B cell (primary cell): ENCODE results near the gene KCNC1. TPM values are rescaled to one million over a fixed set of nuclear protein-coding genes. Genes with fewer than 3 reads are reported as not detected.

Source experiments
- ATAC-seq: fragments of 200-7000 bp; cut with Tn5 transposase; one replicate; pipeline ENCODE4 v1.10.0; 2021; ENCODE audit warnings: low read depth, mild to moderate bottlenecking, moderate number of reproducible peaks, moderate library complexity
- CTCF ChIA-PET: fragments of 350-600 bp; sonication (Branson Sonifier 250); formaldehyde crosslinking; loops from one replicate; lab custom pipeline; 2021; ENCODE audit warnings: antibody characterized with exemption, inconsistent platforms; lab: Charles Lee
- POLR2A ChIA-PET: fragments of 350-600 bp; sonication (Branson Sonifier 250); formaldehyde crosslinking; loops from one replicate; lab custom pipeline; 2021; ENCODE audit warnings: antibody characterized with exemption; lab: Charles Lee
- DNase-seq: peaks from one replicate; pipeline ENCODE4 v3.0.0; 2013
- H2AFZ ChIP-seq: 2 replicates; pipeline ENCODE4 v1.6.1; 2012; ENCODE audit warnings: mild to moderate bottlenecking, low read depth, low read length; ENCODE audit not compliant: insufficient read depth, poor library complexity, severe bottlenecking
- H3K27ac ChIP-seq, 2 donors: 1 replicate in 1 of 2; 2 replicates in 1 of 2; pipeline ENCODE4 v1.5.1; 2012 to 2013; ENCODE audit warnings: low read length in 2 of 2, mild to moderate bottlenecking in 2 of 2, moderate library complexity in 1 of 2
- H3K27me3 ChIP-seq, 4 experiments: fragments of 200-600 bp in 1 of 4; sonication (generic) in 1 of 4; replicated peaks in 1 of 4; 1 replicate in 2 of 4; 2 replicates in 2 of 4; pipeline versions ENCODE4 v1.6.1 to v1.7.0; 2013 to 2016; ENCODE audit warnings: low read length in 3 of 4, mild to moderate bottlenecking in 2 of 4, mixed read lengths in 1 of 4, moderate library complexity in 1 of 4; ENCODE audit not compliant: insufficient read depth in 4 of 4, control insufficient read depth in 3 of 4; ENCODE audit errors: control extremely low read depth in 1 of 4
- H3K36me3 ChIP-seq, 2 experiments: replicated peaks in 1 of 2; 1 replicate in 1 of 2; 2 replicates in 1 of 2; pipeline versions ENCODE4 v1.6.1 to v1.7.1; 2013; ENCODE audit warnings: low read length in 1 of 2; ENCODE audit not compliant: insufficient read depth in 2 of 2, control insufficient read depth in 1 of 2; ENCODE audit errors: control extremely low read depth in 1 of 2, extremely low read depth in 1 of 2
- H3K4me1 ChIP-seq, 2 donors: fragments of 200-600 bp in 1 of 2; sonication (generic) in 1 of 2; 1 replicate in 1 of 2; 2 replicates in 1 of 2; pipeline versions ENCODE4 v1.5.1 to v1.6.1; 2013 to 2017; ENCODE audit warnings: low read length in 2 of 2; ENCODE audit not compliant: control insufficient read depth in 2 of 2, insufficient read depth in 2 of 2
- H3K4me2 ChIP-seq: replicated peaks from 2 replicates; pipeline ENCODE3; 2012; ENCODE audit warnings: mild to moderate bottlenecking, low read depth, low read length; ENCODE audit not compliant: poor library complexity, severe bottlenecking
- H3K4me3 ChIP-seq, 5 experiments: fragments of 200-600 bp in 1 of 5; sonication (generic) in 1 of 5; 1 replicate in 3 of 5; 2 replicates in 2 of 5; pipeline versions ENCODE4 v1.5.1 to v1.7.0; 2011 to 2016; ENCODE audit warnings: low read length in 4 of 5, mild to moderate bottlenecking in 4 of 5, low read depth in 2 of 5, control low read depth in 1 of 5, moderate library complexity in 1 of 5; ENCODE audit not compliant: insufficient read depth in 1 of 5; ENCODE audit errors: control extremely low read depth in 1 of 5, extremely low read depth in 1 of 5
- H3K79me2 ChIP-seq: fragments of 200-600 bp; sonication (generic); one replicate; pipeline ENCODE4 v1.6.0; 2016; ENCODE audit warnings: low read length; ENCODE audit not compliant: control insufficient read depth, insufficient read depth
- H3K9ac ChIP-seq: fragments of 200-600 bp; sonication (generic); 2 replicates; pipeline ENCODE4 v1.6.1; 2017; ENCODE audit warnings: mild to moderate bottlenecking, low read length, moderate library complexity
- H3K9me3 ChIP-seq, 3 donors: one replicate each; pipeline versions ENCODE4 v1.6.1 to v1.7.1; 2013; ENCODE audit warnings: low read length in 2 of 3; ENCODE audit not compliant: control insufficient read depth in 2 of 3, insufficient read depth in 1 of 3; ENCODE audit errors: control extremely low read depth in 1 of 3
- H4K20me1 ChIP-seq: 2 replicates; pipeline ENCODE4 v1.6.0; 2012; ENCODE audit warnings: mild to moderate bottlenecking, low read length; ENCODE audit not compliant: insufficient read depth, control insufficient read depth, poor library complexity, severe bottlenecking
- H3K27ac Mint-ChIP-seq: one replicate; pipeline ENCODE4 v1.8.0; 2021; ENCODE audit warnings: mixed read lengths
- H3K27me3 Mint-ChIP-seq: one replicate; pipeline ENCODE4 v1.8.0; 2021; ENCODE audit warnings: mixed read lengths
- H3K4me1 Mint-ChIP-seq: one replicate; pipeline ENCODE4 v1.8.0; 2021; ENCODE audit warnings: mixed read lengths
- H3K4me3 Mint-ChIP-seq: one replicate; pipeline ENCODE4 v1.8.0; 2021; ENCODE audit warnings: mixed read lengths
- H3K9me3 Mint-ChIP-seq: one replicate; pipeline ENCODE4 v1.8.0; 2022; ENCODE audit warnings: mixed read lengths; ENCODE audit not compliant: insufficient read depth
- EZH2 ChIP-seq: IDR thresholded peaks from 2 replicates; pipeline ENCODE4 v1.6.1; 2012; ENCODE audit warnings: borderline replicate concordance, low read depth, mild to moderate bottlenecking, moderate library complexity, low read length; ENCODE audit not compliant: insufficient read depth, poor library complexity, severe bottlenecking
- WGBS: methylation state at CpG from one replicate; pipeline ENCODE4 v1.1.5; 2013; ENCODE audit warnings: missing lambda C conversion rate; ENCODE audit not compliant: insufficient coverage; 5-methylcytosine and 5-hydroxymethylcytosine counted together
- intact Hi-C: fragments of 100-400 bp; cut with micrococcal nuclease; formaldehyde crosslinking; loops from one replicate; pipeline ENCODE4 v1.10.0; 2022
- polyA plus RNA-seq: library from polyadenylated mRNA; depleted of rRNA; stranded (reverse); fragments of >200 nt; gene quantifications from 2 replicates; pipeline ENCODE4 v1.2.3, GENCODE V29; 2012
- total RNA-seq, 2 donors: library from RNA; stranded (reverse); fragments of 120-200 nt in 1 of 2; gene quantifications; 1 replicate in 1 of 2; 2 replicates in 1 of 2; pipeline versions ENCODE4 v1.2.3 to v1.2.4, GENCODE V29; 2013 to 2022
- TF ChIP-seq, protein P1 (sequence below): fragments of 200-600 bp; IDR thresholded peaks from one replicate; pipeline ENCODE4 v1.8.0; 2022; ENCODE audit warnings: antibody characterized with exemption, mild to moderate bottlenecking

The KCNC1 gene
- total and polyA plus RNA-seq, 2 donors (not counting 1 experiment from before 2014, with no cell fraction given), result not detected

GRCh38 chr11:17771415-17771814 is 36.8 kb downstream of the KCNC1 start:
- Mint-ChIP-seq H3K27ac (no peak overlapping the region), H3K4me1 (no peaks in the 10 kb centered on the region), H3K4me3 (no peak overlapping the region), H3K9me3 (no peaks in the 10 kb centered on the region), H3K27me3 (no peaks in the 10 kb centered on the region)
- Histone ChIP-seq H3K79me2 (no peaks in the 10 kb centered on the region), H3K4me2 (no peak overlapping the region), H3K9me3 (peaks cover 0 to 4% (median 0%) of the 10 kb centered on the region in 3 donors), H3K9ac (no peak overlapping the region), H3K27me3 (no peaks in the 10 kb centered on the region), H3K4me1 (no peaks in the 10 kb centered on the region), H3K36me3 (no peaks in the 10 kb centered on the region), H4K20me1 (no peaks in the 10 kb centered on the region), H2AFZ (no peak overlapping the region), H3K27ac (no peak overlapping the region), H3K4me3 (no peak overlapping the region)
- ChIA-PET CTCF (no interaction called here), POLR2A (no interaction called here)
- intact Hi-C loops, result no loop called here
- ATAC-seq (no peak), DNase-seq (no peak)
- no peak for TF ChIP-seq EZH2
- TF ChIP-seq, protein P1, sequence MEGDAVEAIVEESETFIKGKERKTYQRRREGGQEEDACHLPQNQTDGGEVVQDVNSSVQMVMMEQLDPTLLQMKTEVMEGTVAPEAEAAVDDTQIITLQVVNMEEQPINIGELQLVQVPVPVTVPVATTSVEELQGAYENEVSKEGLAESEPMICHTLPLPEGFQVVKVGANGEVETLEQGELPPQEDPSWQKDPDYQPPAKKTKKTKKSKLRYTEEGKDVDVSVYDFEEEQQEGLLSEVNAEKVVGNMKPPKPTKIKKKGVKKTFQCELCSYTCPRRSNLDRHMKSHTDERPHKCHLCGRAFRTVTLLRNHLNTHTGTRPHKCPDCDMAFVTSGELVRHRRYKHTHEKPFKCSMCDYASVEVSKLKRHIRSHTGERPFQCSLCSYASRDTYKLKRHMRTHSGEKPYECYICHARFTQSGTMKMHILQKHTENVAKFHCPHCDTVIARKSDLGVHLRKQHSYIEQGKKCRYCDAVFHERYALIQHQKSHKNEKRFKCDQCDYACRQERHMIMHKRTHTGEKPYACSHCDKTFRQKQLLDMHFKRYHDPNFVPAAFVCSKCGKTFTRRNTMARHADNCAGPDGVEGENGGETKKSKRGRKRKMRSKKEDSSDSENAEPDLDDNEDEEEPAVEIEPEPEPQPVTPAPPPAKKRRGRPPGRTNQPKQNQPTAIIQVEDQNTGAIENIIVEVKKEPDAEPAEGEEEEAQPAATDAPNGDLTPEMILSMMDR, result no peak
- WGBS, result 87% methylated on average over 17 of the region's 17 CpGs

- no peaks in the 10 kb centered on the region for H3K27me3 Mint-ChIP-seq
- H3K9me3 Mint-ChIP-seq, result no peaks in the 10 kb centered on the region
- POLR2A ChIA-PET, result no interaction called here
- H3K9me3 ChIP-seq, result peaks cover 0 to 4% (median 0%) of the 10 kb centered on the region in 3 donors
- TF ChIP-seq, protein P1, result no peak
- no peak overlapping the region for H3K9ac ChIP-seq
- H3K27ac Mint-ChIP-seq, result no peak overlapping the region
- no peaks in the 10 kb centered on the region for H3K27me3 ChIP-seq
- no peak overlapping the region for H3K27ac ChIP-seq
- no peak for ATAC-seq
- CTCF ChIA-PET, result no interaction called here
- 96% methylated on average over 36 of the region's 37 CpGs for WGBS
- no peak overlapping the region for H3K4me2 ChIP-seq
- H3K4me3 ChIP-seq, result no peak overlapping the region
- H2AFZ ChIP-seq, result no peak overlapping the region
- H3K4me3 Mint-ChIP-seq, result no peak overlapping the region
- intact Hi-C loops, result no loop called here
- no peaks in the 10 kb centered on the region for H3K36me3 ChIP-seq
- no peaks in the 10 kb centered on the region for H3K79me2 ChIP-seq
- no peak for DNase-seq
- no peaks in the 10 kb centered on the region for H4K20me1 ChIP-seq
- H3K4me1 ChIP-seq, result no peaks in the 10 kb centered on the region
- H3K4me1 Mint-ChIP-seq, result no peaks in the 10 kb centered on the region
Measured at GRCh38 chr11:17771841-17772401, 37.3 kb downstream of the KCNC1 start.
